ENCODE results near the gene OR2T4. TPM values are rescaled to one million over a fixed set of nuclear protein-coding genes. Genes with fewer than 3 reads are reported as not detected.

The OR2T4 gene
- total and polyA plus RNA-seq, 2 experiments from 2014 or later: not detected

- Histone ChIP-seq H4K20me1 (replicated peaks; ENCODE audit: insufficient read depth) (no peaks in the 10 kb centered on the region), H3K4me2 (no peak overlapping the region), H3K36me3 (ENCODE audit: insufficient read depth) (no peaks in the 10 kb centered on the region), H2AFZ (no peak overlapping the region), H3K79me2 (replicated peaks; ENCODE audit: insufficient read depth) (no peaks in the 10 kb centered on the region), H3F3A (replicated peaks; ENCODE audit: low read depth) (no peaks in the 10 kb centered on the region), H3K4me1 (ENCODE audit: insufficient read depth) (no peaks in the 10 kb centered on the region), H3K27ac (ENCODE audit: low read depth) (no peak overlapping the region), H3K9me2 (ENCODE audit: insufficient read depth) (no peaks in the 10 kb centered on the region), H3K27me3 (ENCODE audit: insufficient read depth) (no peaks in the 10 kb centered on the region), H3K4me3 (no peak overlapping the region)
- H3K27me3 Mint-ChIP-seq (ENCODE audit: insufficient read depth, low read depth, poor library complexity): no peaks in the 10 kb centered on the region
- no peaks in the 10 kb centered on the region for H3K4me1 Mint-ChIP-seq
- no peak overlapping the region for H3K27ac Mint-ChIP-seq
- DNase-seq (ENCODE audit: low spot score) (no peak), ATAC-seq (no peak)
- peaks cover 20% of the 10 kb centered on the region for H3K36me3 Mint-ChIP-seq (ENCODE audit: low read depth)
- H3K4me3 Mint-ChIP-seq: no peak overlapping the region
- H3K9me3 Mint-ChIP-seq: peaks cover 85% of the 10 kb centered on the region
- TF ChIP-seq ZNF331 (CRISPR knock-in tag; IDR thresholded peaks at IDR 0.05; ENCODE audit: low read depth) (no peak), ZNF114 (CRISPR knock-in tag; IDR thresholded peaks at IDR 0.05) (no peak), ZNF462 (CRISPR knock-in tag; IDR thresholded peaks at IDR 0.05) (no peak), POLR2AphosphoS5 (IDR thresholded peaks at IDR 0.05; ENCODE audit: low read depth) (no peak), JUNB (IDR thresholded peaks at IDR 0.05; ENCODE audit: unreplicated experiment) (no peak), STAT1 (IDR thresholded peaks at IDR 0.05; ENCODE audit: unreplicated experiment) (no peak), NANOG (IDR thresholded peaks at IDR 0.05; ENCODE audit: borderline replicate concordance) (no peak), CREB1 (CRISPR knock-in tag; IDR thresholded peaks at IDR 0.05; ENCODE audit: low read depth) (no peak), REST (IDR thresholded peaks at IDR 0.05; ENCODE audit: unreplicated experiment) (no peak), EZH2 (IDR thresholded peaks at IDR 0.05; ENCODE audit: low read depth, unreplicated experiment) (no peak), EZH2phosphoT487 (IDR thresholded peaks at IDR 0.05; ENCODE audit: unreplicated experiment) (no peak)
- TF ChIP-seq, protein P1, sequence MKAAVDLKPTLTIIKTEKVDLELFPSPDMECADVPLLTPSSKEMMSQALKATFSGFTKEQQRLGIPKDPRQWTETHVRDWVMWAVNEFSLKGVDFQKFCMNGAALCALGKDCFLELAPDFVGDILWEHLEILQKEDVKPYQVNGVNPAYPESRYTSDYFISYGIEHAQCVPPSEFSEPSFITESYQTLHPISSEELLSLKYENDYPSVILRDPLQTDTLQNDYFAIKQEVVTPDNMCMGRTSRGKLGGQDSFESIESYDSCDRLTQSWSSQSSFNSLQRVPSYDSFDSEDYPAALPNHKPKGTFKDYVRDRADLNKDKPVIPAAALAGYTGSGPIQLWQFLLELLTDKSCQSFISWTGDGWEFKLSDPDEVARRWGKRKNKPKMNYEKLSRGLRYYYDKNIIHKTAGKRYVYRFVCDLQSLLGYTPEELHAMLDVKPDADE (IDR thresholded peaks at IDR 0.05): no peak
- TF ChIP-seq, protein P2, sequence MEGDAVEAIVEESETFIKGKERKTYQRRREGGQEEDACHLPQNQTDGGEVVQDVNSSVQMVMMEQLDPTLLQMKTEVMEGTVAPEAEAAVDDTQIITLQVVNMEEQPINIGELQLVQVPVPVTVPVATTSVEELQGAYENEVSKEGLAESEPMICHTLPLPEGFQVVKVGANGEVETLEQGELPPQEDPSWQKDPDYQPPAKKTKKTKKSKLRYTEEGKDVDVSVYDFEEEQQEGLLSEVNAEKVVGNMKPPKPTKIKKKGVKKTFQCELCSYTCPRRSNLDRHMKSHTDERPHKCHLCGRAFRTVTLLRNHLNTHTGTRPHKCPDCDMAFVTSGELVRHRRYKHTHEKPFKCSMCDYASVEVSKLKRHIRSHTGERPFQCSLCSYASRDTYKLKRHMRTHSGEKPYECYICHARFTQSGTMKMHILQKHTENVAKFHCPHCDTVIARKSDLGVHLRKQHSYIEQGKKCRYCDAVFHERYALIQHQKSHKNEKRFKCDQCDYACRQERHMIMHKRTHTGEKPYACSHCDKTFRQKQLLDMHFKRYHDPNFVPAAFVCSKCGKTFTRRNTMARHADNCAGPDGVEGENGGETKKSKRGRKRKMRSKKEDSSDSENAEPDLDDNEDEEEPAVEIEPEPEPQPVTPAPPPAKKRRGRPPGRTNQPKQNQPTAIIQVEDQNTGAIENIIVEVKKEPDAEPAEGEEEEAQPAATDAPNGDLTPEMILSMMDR (conservative IDR thresholded peaks at IDR 0.05; ENCODE audit: low read depth in 2 of 2): no peak
These were observed 2.0 kb upstream of the OR2T4 start for GRCh38 chr1:248359415-248359814.

All from GM23338 (cell line).